ENCODE results near the gene MSRB2. TPM values are rescaled to one million over a fixed set of nuclear protein-coding genes. Genes with fewer than 3 reads are reported as not detected.

Gene MSRB2
- polyA plus RNA-seq, 3 donors = 19.7 to 37.3 (median 31.6) TPM

- no peak overlapping the region for H3K27ac Mint-ChIP-seq
- no peaks in the 10 kb centered on the region for H4K20me1 ChIP-seq (ENCODE audit: insufficient read depth, low read length)
- no peaks in the 10 kb centered on the region for H3K36me3 Mint-ChIP-seq
Observed at GRCh38 chr10:23078114-23078513, 17.3 kb upstream of the MSRB2 start.

GRCh38 chr10:23079700-23080099 is 15.7 kb upstream of the MSRB2 start:
- H3K27me3 ChIP-seq (ENCODE audit: control insufficient read depth in 2 of 2, insufficient read depth in 2 of 2, low read length in 2 of 2) = peaks cover 0 to 16% of the 10 kb centered on the region in 2 donors
- no peak for TF ChIP-seq CTCF (IDR thresholded peaks at IDR 0.05)
- no peak overlapping the region for H3K4me2 ChIP-seq (replicated peaks; ENCODE audit: extremely low read depth, low read length, poor library complexity, severe bottlenecking)
- H3K9me3 ChIP-seq (replicated peaks in 1 of 2; ENCODE audit: control insufficient read depth in 1 of 2, insufficient read depth in 1 of 2, low read length in 2 of 2) = no peaks in the 10 kb centered on the region
- no peaks in the 10 kb centered on the region for H3K36me3 ChIP-seq (replicated peaks in 1 of 2; ENCODE audit: control insufficient read depth in 1 of 2, insufficient read depth in 2 of 2, low read length in 2 of 2)
- no peak overlapping the region for H3K27ac ChIP-seq (ENCODE audit: low read depth in 1 of 2, low read length in 2 of 2)
- 87% methylated on average over 4 of the region's 4 CpGs for WGBS (ENCODE audit: insufficient coverage)
- Mint-ChIP-seq H3K4me3 (no peak overlapping the region), H3K9me3 (no peaks in the 10 kb centered on the region), H3K36me3 (no peaks in the 10 kb centered on the region), H3K27me3 (ENCODE audit: low read depth in 3 of 3) (peaks cover 14 to 21% (median 16%) of the 10 kb centered on the region in 3 donors), H3K4me1 (no peaks in the 10 kb centered on the region), H3K27ac (no peak overlapping the region)
- intact Hi-C loops (cut with micrococcal nuclease) = no loop called here
- DNase-seq = no peak
- no peaks in the 10 kb centered on the region for H4K20me1 ChIP-seq (ENCODE audit: insufficient read depth, low read length)
- no peak overlapping the region for H3K9ac ChIP-seq (ENCODE audit: insufficient read depth, low read length, poor library complexity, severe bottlenecking)
- H2AFZ ChIP-seq (ENCODE audit: insufficient read depth, low read depth, low read length, poor library complexity, severe bottlenecking) = no peak overlapping the region
- no peaks in the 10 kb centered on the region for H3K79me2 ChIP-seq (ENCODE audit: insufficient read depth, low read length)
- H3K4me3 ChIP-seq (replicated peaks in 1 of 3; ENCODE audit: low read depth in 2 of 3, low read length in 3 of 3) = no peak overlapping the region
- H3K4me1 ChIP-seq (ENCODE audit: control insufficient read depth in 1 of 2, insufficient read depth in 2 of 2, low read length in 2 of 2) = no peaks in the 10 kb centered on the region

More at GRCh38 chr10:23078114-23078513, 17.3 kb upstream of the MSRB2 start:
- intact Hi-C loops (cut with micrococcal nuclease) = no loop called here
- no CpG with 5 or more reads among the region's 2 CpGs for WGBS (ENCODE audit: insufficient coverage)
- Mint-ChIP-seq H3K9me3 (no peaks in the 10 kb centered on the region), H3K4me3 (no peak overlapping the region), H3K4me1 (peaks cover 3% of the 10 kb centered on the region), H3K27me3 (ENCODE audit: low read depth in 3 of 3) (peaks cover 14 to 21% (median 19%) of the 10 kb centered on the region in 3 donors)
- no peaks in the 10 kb centered on the region for H3K79me2 ChIP-seq (ENCODE audit: insufficient read depth, low read length)
- DNase-seq = no peak
- peaks cover 0 to 16% of the 10 kb centered on the region in 2 donors for H3K27me3 ChIP-seq (ENCODE audit: control insufficient read depth in 2 of 2, insufficient read depth in 2 of 2, low read length in 2 of 2)
- TF ChIP-seq CTCF (IDR thresholded peaks at IDR 0.05) = no peak
- peaks cover under 1 to 4% of the 10 kb centered on the region in 2 donors for H3K4me1 ChIP-seq (ENCODE audit: control insufficient read depth in 1 of 2, insufficient read depth in 2 of 2, low read length in 2 of 2)
- H3K4me2 ChIP-seq (replicated peaks; ENCODE audit: extremely low read depth, low read length, poor library complexity, severe bottlenecking) = no peak overlapping the region
- no peak overlapping the region for H3K27ac ChIP-seq (ENCODE audit: low read depth in 1 of 2, low read length in 2 of 2)
- H3K9me3 ChIP-seq (replicated peaks in 1 of 2; ENCODE audit: control insufficient read depth in 1 of 2, insufficient read depth in 1 of 2, low read length in 2 of 2) = no peaks in the 10 kb centered on the region
- H2AFZ ChIP-seq (ENCODE audit: insufficient read depth, low read depth, low read length, poor library complexity, severe bottlenecking) = no peak overlapping the region
- no peak overlapping the region for H3K4me3 ChIP-seq (replicated peaks in 1 of 3; ENCODE audit: low read depth in 2 of 3, low read length in 3 of 3)
- no peak overlapping the region for H3K9ac ChIP-seq (ENCODE audit: insufficient read depth, low read length, poor library complexity, severe bottlenecking)
- H3K36me3 ChIP-seq (replicated peaks in 1 of 2; ENCODE audit: control insufficient read depth in 1 of 2, insufficient read depth in 2 of 2, low read length in 2 of 2) = no peaks in the 10 kb centered on the region
